CD4-positive, alpha-beta memory T cell (primary cell): ENCODE measurements around the gene OPCML. TPM values are rescaled to one million over a fixed set of nuclear protein-coding genes. Genes with fewer than 3 reads are reported as not detected.

ENCODE experiments used
- CTCF ChIA-PET: fragments of 350-600 bp; sonication (Branson Sonifier 250); formaldehyde crosslinking; loops from one replicate; lab custom pipeline; 2021; ENCODE audit warnings: inconsistent platforms; ENCODE audit not compliant: partially characterized antibody; lab: Charles Lee
- POLR2A ChIA-PET: fragments of 350-600 bp; sonication (Branson Sonifier 250); formaldehyde crosslinking; loops from one replicate; lab custom pipeline; 2021; ENCODE audit not compliant: partially characterized antibody; lab: Charles Lee
- DNase-seq, 5 donors: peaks; one replicate each; pipeline versions ENCODE4 v3.0.0 to v3.0.0-alpha.2; 2020 to 2022; ENCODE audit warnings: mixed read lengths in 1 of 5
- H3K27ac ChIP-seq: one replicate; pipeline ENCODE4 v1.7.0; 2013; ENCODE audit warnings: low read depth, low read length
- H3K27me3 ChIP-seq: 2 replicates; pipeline ENCODE4 v1.7.0; 2013; ENCODE audit warnings: mild to moderate bottlenecking, low read length, moderate library complexity; ENCODE audit not compliant: insufficient read depth
- H3K36me3 ChIP-seq: 2 replicates; pipeline ENCODE4 v1.7.0; 2013; ENCODE audit warnings: mild to moderate bottlenecking, low read length, moderate library complexity; ENCODE audit not compliant: insufficient read depth
- H3K4me1 ChIP-seq: 2 replicates; pipeline ENCODE4 v1.7.0; 2013; ENCODE audit warnings: mild to moderate bottlenecking, low read length, moderate library complexity; ENCODE audit not compliant: insufficient read depth
- H3K4me3 ChIP-seq, 2 donors: one replicate each; pipeline ENCODE4 v1.7.0; 2013; ENCODE audit warnings: low read length in 2 of 2, mild to moderate bottlenecking in 1 of 2
- H3K9me3 ChIP-seq, 2 donors: one replicate each; pipeline ENCODE4 v1.7.0; 2013; ENCODE audit warnings: low read length in 2 of 2, control low read depth in 1 of 2; ENCODE audit not compliant: control insufficient read depth in 1 of 2
- H3K27ac Mint-ChIP-seq, 7 donors: one replicate each; pipeline ENCODE4 v1.8.0; 2020 to 2021; ENCODE audit warnings: mixed read lengths in 7 of 7, mild to moderate bottlenecking in 6 of 7, inconsistent platforms in 3 of 7, moderate library complexity in 3 of 7
- H3K27me3 Mint-ChIP-seq, 2 donors: one replicate each; pipeline ENCODE4 v1.8.0; 2020 to 2021; ENCODE audit warnings: mixed read lengths in 2 of 2
- H3K36me3 Mint-ChIP-seq, 2 donors: one replicate each; pipeline ENCODE4 v1.8.0; 2020 to 2021; ENCODE audit warnings: mixed read lengths in 2 of 2, inconsistent platforms in 1 of 2, mild to moderate bottlenecking in 1 of 2
- H3K4me1 Mint-ChIP-seq, 4 donors: one replicate each; pipeline ENCODE4 v1.8.0; 2020 to 2021; ENCODE audit warnings: mixed read lengths in 4 of 4, mild to moderate bottlenecking in 1 of 4
- H3K4me3 Mint-ChIP-seq, 8 donors: one replicate each; pipeline ENCODE4 v1.8.0; 2020 to 2021; ENCODE audit warnings: mixed read lengths in 8 of 8, mild to moderate bottlenecking in 7 of 8, moderate library complexity in 6 of 8, inconsistent platforms in 3 of 8
- H3K9me3 Mint-ChIP-seq, 8 donors: one replicate each; pipeline ENCODE4 v1.8.0; 2020 to 2021; ENCODE audit warnings: mixed read lengths in 8 of 8, mild to moderate bottlenecking in 5 of 8, inconsistent platforms in 3 of 8, moderate library complexity in 1 of 8
- intact Hi-C: fragments of 100-400 bp; cut with micrococcal nuclease; formaldehyde crosslinking; loops from one replicate; pipeline ENCODE4 v1.15.1; 2023
- polyA plus RNA-seq, 2 donors: library from polyadenylated mRNA; unstranded; fragments of 300-500 nt; fragmentation: Illumina TruSeq; gene quantifications; one replicate each; pipeline ENCODE4 v1.2.3, GENCODE V29; 2021
- total RNA-seq, 2 experiments: library from RNA; stranded (reverse); gene quantifications; one replicate each; pipeline ENCODE4 v1.2.3, GENCODE V29; 2021

OPCML gene
- total and polyA plus RNA-seq, 4 experiments from 2014 or later, result not detected

DNA sequence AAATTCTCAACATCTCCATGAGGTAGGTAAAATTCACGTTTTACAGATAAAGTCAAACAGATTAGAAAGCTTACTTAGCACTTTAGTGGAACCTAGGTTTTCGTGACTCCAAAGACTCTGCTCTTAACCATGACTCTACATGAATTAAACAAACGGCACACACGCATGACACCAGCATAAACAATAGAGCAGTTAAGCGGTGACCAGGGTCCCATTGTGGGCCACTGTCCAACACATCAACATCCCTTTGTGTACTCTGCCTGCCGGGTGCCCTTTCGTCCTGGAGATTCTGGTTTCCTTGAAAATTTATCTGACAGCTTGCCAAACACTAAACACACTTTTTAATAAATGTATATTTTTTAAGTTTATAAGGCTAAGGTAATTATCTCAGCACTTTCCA, 941.7 kb downstream of the OPCML start:
- no peak overlapping the region for H3K27ac Mint-ChIP-seq
- Histone ChIP-seq H3K4me3 (no peak overlapping the region), H3K27me3 (no peaks in the 10 kb centered on the region), H3K36me3 (no peaks in the 10 kb centered on the region), H3K27ac (no peak overlapping the region), H3K4me1 (no peaks in the 10 kb centered on the region), H3K9me3 (no peaks in the 10 kb centered on the region)
- no peak for DNase-seq
- POLR2A ChIA-PET, result no interaction called here
- peaks cover 0 to 2% (median under 1%) of the 10 kb centered on the region in 4 donors for H3K4me1 Mint-ChIP-seq
- peaks cover 0 to 7% (median 0%) of the 10 kb centered on the region in 8 donors for H3K9me3 Mint-ChIP-seq
- peaks cover 0 to 2% of the 10 kb centered on the region in 2 donors for H3K27me3 Mint-ChIP-seq
- H3K36me3 Mint-ChIP-seq, result no peaks in the 10 kb centered on the region
- CTCF ChIA-PET, result no interaction called here
- H3K4me3 Mint-ChIP-seq, result no peak overlapping the region
- intact Hi-C loops, result no loop called here

DNA sequence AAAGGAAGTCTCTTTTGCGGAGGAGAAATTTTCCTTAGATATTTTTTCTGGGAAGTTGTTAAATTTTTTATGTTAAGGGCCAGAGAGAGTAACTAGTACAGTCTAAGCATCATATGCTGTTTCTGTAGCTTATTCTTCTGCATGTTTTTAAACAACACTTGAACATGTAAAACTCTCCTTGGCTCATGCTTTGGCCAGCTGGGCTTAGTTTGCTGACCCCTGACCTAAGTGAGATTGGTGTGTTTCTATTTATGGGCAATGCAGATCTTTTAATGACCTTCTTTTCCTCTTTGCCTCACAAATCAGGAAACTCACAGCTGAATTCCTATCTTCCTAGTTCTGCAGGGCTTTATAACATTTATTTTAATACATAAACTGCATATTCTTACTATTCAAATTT, 942.5 kb downstream of the OPCML start:
- Histone ChIP-seq H3K4me3 (no peak overlapping the region), H3K9me3 (no peaks in the 10 kb centered on the region), H3K27me3 (no peaks in the 10 kb centered on the region), H3K4me1 (no peaks in the 10 kb centered on the region), H3K27ac (no peak overlapping the region), H3K36me3 (no peaks in the 10 kb centered on the region)
- Mint-ChIP-seq H3K4me1 (no peaks in the 10 kb centered on the region), H3K27ac (no peak overlapping the region), H3K27me3 (peaks cover 0 to 2% of the 10 kb centered on the region in 2 donors), H3K36me3 (no peaks in the 10 kb centered on the region), H3K9me3 (peaks cover 0 to 7% (median 0%) of the 10 kb centered on the region in 8 donors), H3K4me3 (no peak overlapping the region)
- POLR2A ChIA-PET, result no interaction called here
- CTCF ChIA-PET, result no interaction called here
- intact Hi-C loops, result no loop called here
- DNase-seq, result no peak

DNA sequence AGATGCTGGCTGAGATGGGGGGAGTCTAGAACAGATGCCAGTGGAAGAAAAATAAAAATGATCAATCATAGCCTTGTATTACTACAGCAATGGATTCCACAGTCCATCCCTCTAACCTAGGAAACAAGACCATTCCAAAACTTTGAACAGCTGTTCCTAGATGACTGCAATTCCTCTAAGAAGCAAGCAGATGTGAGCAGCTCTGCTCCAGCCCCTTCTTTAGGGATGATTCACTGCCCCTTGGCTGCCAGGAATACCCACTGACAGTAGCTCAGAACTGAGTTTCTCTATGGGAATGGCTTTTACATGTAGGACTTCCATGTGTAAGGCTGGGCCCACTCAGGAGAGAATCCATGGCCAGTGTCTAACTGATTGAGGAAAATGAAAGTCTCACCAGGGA, 943.9 kb downstream of the OPCML start:
- H3K9me3 Mint-ChIP-seq, result peaks cover 0 to 7% (median 0%) of the 10 kb centered on the region in 8 donors
- POLR2A ChIA-PET, result no interaction called here
- intact Hi-C loops, result no loop called here

DNA sequence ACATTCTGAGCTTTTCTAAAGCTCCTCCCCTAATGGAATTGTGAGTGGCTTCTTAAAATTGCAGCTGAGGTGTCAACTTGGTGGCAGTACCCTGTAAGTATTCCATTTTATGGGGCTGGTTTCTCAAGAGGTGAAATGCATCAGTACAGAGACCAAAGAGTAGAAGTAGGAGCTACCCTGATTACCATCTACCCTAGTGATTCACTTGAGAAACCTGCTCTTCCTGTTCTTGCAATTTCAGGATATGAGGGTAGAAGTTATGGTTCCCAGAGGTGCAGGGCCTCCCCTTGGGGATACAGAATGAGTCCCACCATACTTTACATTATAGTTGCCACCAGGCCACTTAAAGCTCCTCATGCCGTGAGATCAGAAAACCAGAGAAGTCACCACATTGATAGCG, 944.6 kb downstream of the OPCML start:
- ChIA-PET CTCF (no interaction called here), POLR2A (no interaction called here)
- Mint-ChIP-seq H3K4me3 (no peak overlapping the region), H3K9me3 (peaks cover 0 to 5% (median 0%) of the 10 kb centered on the region in 8 donors), H3K27me3 (no peaks in the 10 kb centered on the region), H3K27ac (no peak overlapping the region), H3K36me3 (no peaks in the 10 kb centered on the region), H3K4me1 (no peaks in the 10 kb centered on the region)
- Histone ChIP-seq H3K36me3 (no peaks in the 10 kb centered on the region), H3K9me3 (no peaks in the 10 kb centered on the region), H3K27ac (no peak overlapping the region), H3K4me3 (no peak overlapping the region), H3K27me3 (no peaks in the 10 kb centered on the region), H3K4me1 (no peaks in the 10 kb centered on the region)
- intact Hi-C loops, result no loop called here
- DNase-seq, result no peak

More for the DNA sequence above, 943.9 kb downstream of the OPCML start:
- Histone ChIP-seq H3K27me3 (no peaks in the 10 kb centered on the region), H3K36me3 (no peaks in the 10 kb centered on the region), H3K27ac (no peak overlapping the region), H3K9me3 (no peaks in the 10 kb centered on the region), H3K4me3 (no peak overlapping the region), H3K4me1 (no peaks in the 10 kb centered on the region)
- Mint-ChIP-seq H3K27me3 (peaks cover 0 to under 1% of the 10 kb centered on the region in 2 donors), H3K4me3 (no peak overlapping the region), H3K27ac (no peak overlapping the region), H3K4me1 (no peaks in the 10 kb centered on the region), H3K36me3 (no peaks in the 10 kb centered on the region)
- CTCF ChIA-PET, result no interaction called here
- DNase-seq, result no peak

DNA sequence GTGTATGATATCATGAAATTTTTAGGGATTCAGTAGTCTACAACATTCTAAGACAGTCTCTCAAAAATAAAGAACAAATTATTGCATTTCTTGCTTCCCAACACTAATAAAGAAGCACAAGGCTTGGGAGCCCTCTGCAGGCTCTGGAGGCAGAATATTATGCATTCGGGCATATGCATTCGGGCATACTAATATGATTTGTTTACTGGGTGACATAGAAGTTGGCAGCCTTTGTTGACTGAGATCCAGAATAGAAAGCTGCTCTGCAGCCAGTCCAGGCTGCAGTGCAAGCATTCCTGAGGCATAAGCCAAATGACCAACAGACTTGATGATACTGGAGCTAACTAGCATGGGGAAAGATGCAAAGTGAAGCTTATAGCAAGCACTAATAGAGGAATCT, 945.5 kb downstream of the OPCML start:
- no peak overlapping the region for H3K4me3 ChIP-seq
- ChIA-PET POLR2A (no interaction called here), CTCF (no interaction called here)
- intact Hi-C loops, result no loop called here
- H3K4me1 Mint-ChIP-seq, result peaks cover 0 to 1% (median 0%) of the 10 kb centered on the region in 4 donors
- H3K9me3 Mint-ChIP-seq, result peaks cover 0 to 4% (median 0%) of the 10 kb centered on the region in 8 donors
- no peaks in the 10 kb centered on the region for H3K36me3 Mint-ChIP-seq
- H3K27ac Mint-ChIP-seq, result no peak overlapping the region
- H3K27ac ChIP-seq, result no peak overlapping the region
- H3K4me1 ChIP-seq, result no peaks in the 10 kb centered on the region
- no peak overlapping the region for H3K4me3 Mint-ChIP-seq
- H3K27me3 ChIP-seq, result no peaks in the 10 kb centered on the region
- no peaks in the 10 kb centered on the region for H3K9me3 ChIP-seq
- H3K36me3 ChIP-seq, result no peaks in the 10 kb centered on the region
- no peak for DNase-seq
- no peaks in the 10 kb centered on the region for H3K27me3 Mint-ChIP-seq

DNA sequence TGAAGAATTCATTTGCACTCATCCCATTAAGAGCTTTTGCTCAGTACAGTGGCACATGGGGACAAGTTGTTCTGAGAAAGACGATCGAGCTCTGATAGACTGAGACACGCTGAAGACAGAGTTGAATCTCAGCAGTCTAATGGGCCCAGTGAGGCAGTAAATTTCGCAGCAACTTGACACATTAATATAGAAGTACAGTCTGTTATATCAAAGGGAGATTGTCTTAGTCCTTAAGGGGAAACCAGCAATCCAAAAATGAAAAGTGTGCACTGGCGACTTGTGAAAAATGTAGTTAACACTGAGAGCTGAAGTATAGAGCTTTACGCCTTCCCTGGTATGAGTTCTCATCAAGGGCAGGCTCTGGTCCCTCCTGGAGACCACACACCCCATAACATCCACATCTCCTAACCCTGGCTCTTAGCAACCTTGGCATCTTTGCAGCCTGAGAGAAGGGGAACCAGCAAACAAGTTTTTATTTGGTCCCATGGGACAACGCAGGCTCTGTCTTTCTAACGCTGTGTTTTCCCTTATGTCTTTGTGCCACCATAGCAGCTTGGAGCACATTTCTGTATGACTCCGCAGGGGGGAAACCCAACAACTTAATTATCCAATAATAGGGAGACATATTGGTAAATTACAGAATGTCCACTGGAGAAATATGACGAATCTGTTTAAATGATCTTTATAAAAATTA, 952.5 kb downstream of the OPCML start:
- H3K9me3 ChIP-seq, result no peaks in the 10 kb centered on the region
- no peak overlapping the region for H3K27ac Mint-ChIP-seq
- no peak for DNase-seq
- POLR2A ChIA-PET, result no interaction called here
- no peaks in the 10 kb centered on the region for H3K4me1 ChIP-seq
- intact Hi-C loops, result no loop called here
- H3K4me3 Mint-ChIP-seq, result no peak overlapping the region
- H3K36me3 ChIP-seq, result no peaks in the 10 kb centered on the region
- CTCF ChIA-PET, result no interaction called here
- no peaks in the 10 kb centered on the region for H3K27me3 ChIP-seq
- no peak overlapping the region for H3K27ac ChIP-seq
- peaks cover 0 to 4% (median 1%) of the 10 kb centered on the region in 4 donors for H3K4me1 Mint-ChIP-seq
- H3K9me3 Mint-ChIP-seq, result peaks cover 0 to 9% (median 8%) of the 10 kb centered on the region in 8 donors
- no peaks in the 10 kb centered on the region for H3K36me3 Mint-ChIP-seq
- peaks cover 0 to 3% of the 10 kb centered on the region in 2 donors for H3K27me3 Mint-ChIP-seq
- no peak overlapping the region for H3K4me3 ChIP-seq

DNA sequence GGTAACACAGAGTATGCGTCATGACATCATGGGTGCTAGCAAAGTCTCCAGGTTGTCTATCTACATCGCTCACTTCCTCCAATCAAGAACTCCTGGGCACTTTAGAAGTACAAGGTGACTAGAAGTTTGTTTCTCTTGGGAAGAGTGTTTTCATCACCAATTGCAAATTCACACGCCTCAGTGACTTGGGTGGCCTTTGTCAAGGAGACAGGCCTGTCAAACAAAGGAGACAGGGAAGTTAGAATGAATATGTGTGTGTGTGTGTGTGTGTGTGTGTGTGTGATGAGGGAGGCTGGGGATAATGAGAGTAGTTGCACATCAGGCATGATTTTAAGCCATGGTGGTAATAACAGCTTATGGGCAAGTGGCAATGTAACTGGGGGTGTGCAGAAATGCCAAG, 953.2 kb downstream of the OPCML start:
- Mint-ChIP-seq H3K27me3 (peaks cover 0 to 3% of the 10 kb centered on the region in 2 donors), H3K9me3 (peaks cover 0 to 9% (median 8%) of the 10 kb centered on the region in 8 donors), H3K36me3 (no peaks in the 10 kb centered on the region), H3K27ac (no peak overlapping the region), H3K4me1 (peaks cover 0 to 4% (median 1%) of the 10 kb centered on the region in 4 donors), H3K4me3 (no peak overlapping the region)
- CTCF ChIA-PET, result no interaction called here
- Histone ChIP-seq H3K27ac (no peak overlapping the region), H3K9me3 (no peaks in the 10 kb centered on the region), H3K4me1 (no peaks in the 10 kb centered on the region), H3K36me3 (no peaks in the 10 kb centered on the region), H3K27me3 (no peaks in the 10 kb centered on the region), H3K4me3 (no peak overlapping the region)
- intact Hi-C loops, result no loop called here
- no peak for DNase-seq
- POLR2A ChIA-PET, result no interaction called here
